Astrocyte of the cerebellum (primary cell): ENCODE data around the gene NXF3.

Experiments
- DNase-seq: peaks from one replicate; pipeline ENCODE4 v3.0.0-alpha.2; 2011; ENCODE audit warnings: low read depth
- H3K4me3 ChIP-seq: 2 replicates; pipeline ENCODE4 v1.5.1; 2011; ENCODE audit warnings: mild to moderate bottlenecking, low read depth, low read length, moderate library complexity
- CTCF ChIP-seq: IDR thresholded peaks from 2 replicates; pipeline ENCODE4 v1.5.1; 2012; ENCODE audit warnings: low read length, low read depth, moderate library complexity, mild to moderate bottlenecking; ENCODE audit errors: missing control alignments
- in situ Hi-C: cut with HindIII; loops from 2 replicates; pipeline ENCODE4 v1.10.0; 2017; ENCODE audit warnings: low sequenced_read_pairs

The NXF3 gene

GRCh38 chrX:103101299-103102042, 8.5 kb upstream of the NXF3 start:
- TF ChIP-seq CTCF, result no peak
- DNase-seq, result no peak
- in situ Hi-C loops, result no loop called here
- no peak overlapping the region for H3K4me3 ChIP-seq

GRCh38 chrX:103100484-103100883, 7.5 kb upstream of the NXF3 start:
- in situ Hi-C loops, result no loop called here
- no peak for DNase-seq
- H3K4me3 ChIP-seq, result no peak overlapping the region
- no peak for TF ChIP-seq CTCF

GRCh38 chrX:103099691-103100090, 6.7 kb upstream of the NXF3 start:
- TF ChIP-seq CTCF, result no peak
- no peak overlapping the region for H3K4me3 ChIP-seq
- DNase-seq, result no peak
- in situ Hi-C loops, result no loop called here

GRCh38 chrX:103098488-103098887, 5.5 kb upstream of the NXF3 start:
- in situ Hi-C loops, result no loop called here
- no peak for DNase-seq
- H3K4me3 ChIP-seq, result no peak overlapping the region
- no peak for TF ChIP-seq CTCF

- TF ChIP-seq CTCF, result no peak
- no peak overlapping the region for H3K4me3 ChIP-seq
- in situ Hi-C loops, result no loop called here
- DNase-seq, result no peak
These were observed 11.9 kb downstream of the NXF3 start for GRCh38 chrX:103081051-103081450.

- in situ Hi-C loops, result no loop called here
- H3K4me3 ChIP-seq, result no peak overlapping the region
- no peak for DNase-seq
- no peak for TF ChIP-seq CTCF
These were observed 19.5 kb downstream of the NXF3 start for GRCh38 chrX:103073467-103073866.
